HG03439 (cell line): ENCODE measurements around the gene TJP1.
"Not testable (repeated sequence)": the region's sequence is repeated elsewhere in the genome, so short reads cannot be mapped to it uniquely, and the experiment has no call there.

Experiments
- ATAC-seq: cut with Tn5 transposase; IDR thresholded peaks from one replicate; pipeline ENCODE4 v1.9.1; 2021; ENCODE audit warnings: mild to moderate bottlenecking, moderate library complexity; ENCODE audit not compliant: unreplicated experiment

The TJP1 gene

GRCh38 chr15:29670266-29670665, 152.0 kb downstream of the TJP1 start:
- ATAC-seq = no peak

GRCh38 chr15:29669823-29670222, 152.4 kb downstream of the TJP1 start:
- no peak for ATAC-seq

GRCh38 chr15:29668120-29668602, 154.1 kb downstream of the TJP1 start:
- no peak for ATAC-seq

DNA sequence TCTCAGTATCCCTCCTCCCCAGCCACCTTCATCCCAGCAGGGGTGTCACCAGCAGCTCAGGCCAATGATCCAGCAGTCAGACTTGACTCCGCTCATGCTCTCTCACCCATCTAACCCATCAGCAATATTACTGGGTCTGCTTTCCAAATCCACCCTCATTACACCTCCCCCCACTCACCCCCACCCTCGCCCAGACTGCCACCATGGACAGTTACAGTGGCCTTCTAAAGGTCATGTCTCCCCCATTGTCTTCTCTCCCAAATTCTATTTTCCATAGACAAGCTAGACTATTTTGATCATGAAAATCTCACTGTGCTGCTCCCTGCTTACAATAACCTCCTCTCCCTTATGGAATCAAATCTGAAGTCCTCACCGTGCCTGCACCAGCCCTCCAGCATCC, 156.0 kb downstream of the TJP1 start:
- no peak for ATAC-seq

GRCh38 chr15:29665444-29666003, 156.7 kb downstream of the TJP1 start:
- no peak for ATAC-seq

- ATAC-seq = no peak
Measured at GRCh38 chr15:29664406-29664805, 157.9 kb downstream of the TJP1 start.

DNA sequence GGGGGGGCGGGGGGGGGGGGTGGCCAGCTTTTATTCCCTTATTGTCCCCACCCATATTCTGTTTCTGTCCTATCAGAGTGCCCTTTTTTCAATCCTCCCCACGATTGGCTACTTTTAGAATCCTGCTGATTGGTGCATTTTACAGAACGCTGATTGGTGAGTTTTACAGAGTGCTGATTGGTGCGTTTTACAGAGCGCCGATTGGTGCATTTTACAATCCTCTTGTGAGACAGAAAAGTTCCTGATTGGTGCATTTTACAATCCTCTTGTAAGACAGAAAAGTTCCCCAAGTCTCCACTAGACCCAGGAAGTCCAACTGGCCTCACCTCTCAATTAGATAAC, 164.8 kb downstream of the TJP1 start:
- not testable (repeated sequence) for ATAC-seq

DNA sequence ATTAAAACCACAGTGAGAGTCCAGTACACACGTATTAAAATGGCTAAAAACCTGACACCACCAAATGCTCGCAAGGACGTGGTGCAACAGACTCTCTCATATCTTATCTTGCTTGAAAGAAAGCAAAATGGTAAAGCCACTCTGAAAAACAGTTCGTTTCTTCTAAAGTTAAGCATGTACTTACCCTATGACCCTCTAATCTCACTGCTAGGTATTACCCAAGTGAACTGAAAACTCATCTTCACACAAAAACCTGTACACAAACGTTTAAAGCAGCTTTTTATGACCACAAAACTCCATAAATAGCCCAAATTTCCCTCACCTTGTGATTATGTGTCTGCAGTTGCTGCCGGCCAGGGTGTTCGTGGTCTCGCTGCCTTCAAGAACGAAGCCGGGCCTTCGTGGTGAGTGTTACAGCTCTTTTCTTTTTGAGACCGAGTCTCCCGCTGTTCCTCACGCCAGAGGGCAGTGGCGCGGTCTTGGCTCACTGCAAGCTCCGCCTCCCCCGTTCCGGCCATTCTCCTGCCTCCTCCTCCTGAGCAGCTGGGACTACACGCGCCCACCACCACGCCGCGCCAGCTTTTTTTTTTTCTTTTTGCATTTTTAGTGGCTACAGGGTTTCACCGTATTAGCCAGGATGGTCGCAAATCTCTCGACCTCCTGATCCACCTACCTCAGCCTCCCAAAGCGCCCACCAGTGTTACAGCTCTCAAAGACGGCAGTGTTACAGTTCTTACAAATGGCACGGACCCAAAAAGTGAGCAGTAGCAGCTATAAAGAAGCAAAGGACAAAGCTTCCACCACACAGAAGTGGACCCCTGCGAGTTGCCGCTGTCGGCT, 165.4 kb downstream of the TJP1 start:
- ATAC-seq = no peak

DNA sequence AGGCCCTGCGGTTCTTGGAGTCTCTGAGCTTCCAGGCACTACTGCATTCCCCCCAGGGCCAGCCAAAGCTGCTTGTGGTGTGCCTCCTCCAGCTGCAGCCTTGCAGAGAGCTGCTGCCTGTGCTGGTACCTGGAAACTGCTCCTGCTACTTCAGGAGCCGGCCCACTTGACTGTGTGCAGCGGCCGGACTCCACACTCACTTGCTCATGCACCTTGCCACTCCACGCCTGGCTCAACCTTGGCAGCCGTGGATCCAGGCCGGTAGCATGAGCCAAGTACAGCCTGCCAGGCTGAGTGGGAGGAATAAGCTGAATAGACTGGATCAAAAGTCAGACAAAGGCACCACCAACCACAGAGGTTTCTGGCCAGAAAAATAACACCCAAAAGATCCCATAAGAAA, 169.7 kb downstream of the TJP1 start:
- no peak for ATAC-seq

DNA sequence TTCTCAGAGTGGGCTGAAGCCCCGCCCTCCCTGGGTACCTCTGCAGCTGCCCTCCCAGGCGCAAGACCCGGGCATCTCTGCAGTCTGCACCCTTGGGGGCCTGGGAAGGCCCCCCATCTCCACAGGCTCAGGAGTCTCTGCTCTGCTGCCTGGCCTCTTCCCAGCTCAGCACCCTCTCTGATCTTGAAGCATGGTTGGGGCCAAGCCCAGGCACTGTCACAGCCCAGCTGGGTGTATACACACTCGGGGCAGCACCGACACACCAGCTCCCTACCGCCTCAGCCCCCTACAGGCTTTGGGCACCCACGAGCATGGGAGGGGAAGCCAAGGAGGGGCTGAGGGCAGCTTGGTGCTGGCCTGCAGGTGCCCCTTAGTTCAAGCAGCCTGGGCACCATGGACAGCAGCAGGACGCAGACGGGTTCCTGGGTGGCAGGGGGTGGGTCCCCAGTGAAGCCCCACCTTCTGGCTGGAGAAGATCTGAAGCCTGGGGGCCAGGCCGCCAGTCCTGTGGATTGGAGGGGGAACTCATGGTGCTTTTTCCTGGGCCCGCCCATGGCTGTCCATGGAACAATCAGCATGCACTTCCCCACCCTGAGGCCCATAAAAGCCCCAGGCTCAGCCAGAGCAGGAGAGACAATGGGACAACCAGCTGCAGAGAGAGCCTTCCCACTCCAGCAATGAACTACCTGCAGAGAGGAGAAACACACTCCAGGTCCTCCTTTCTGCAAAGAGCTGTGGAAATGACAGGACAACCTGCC, 170.6 kb downstream of the TJP1 start:
- ATAC-seq = no peak
